ENCODE results near the gene CNTD1.
"Not testable (repeated sequence)": the region's sequence is repeated elsewhere in the genome, so short reads cannot be mapped to it uniquely, and the experiment has no call there.

CNTD1 gene

DNA sequence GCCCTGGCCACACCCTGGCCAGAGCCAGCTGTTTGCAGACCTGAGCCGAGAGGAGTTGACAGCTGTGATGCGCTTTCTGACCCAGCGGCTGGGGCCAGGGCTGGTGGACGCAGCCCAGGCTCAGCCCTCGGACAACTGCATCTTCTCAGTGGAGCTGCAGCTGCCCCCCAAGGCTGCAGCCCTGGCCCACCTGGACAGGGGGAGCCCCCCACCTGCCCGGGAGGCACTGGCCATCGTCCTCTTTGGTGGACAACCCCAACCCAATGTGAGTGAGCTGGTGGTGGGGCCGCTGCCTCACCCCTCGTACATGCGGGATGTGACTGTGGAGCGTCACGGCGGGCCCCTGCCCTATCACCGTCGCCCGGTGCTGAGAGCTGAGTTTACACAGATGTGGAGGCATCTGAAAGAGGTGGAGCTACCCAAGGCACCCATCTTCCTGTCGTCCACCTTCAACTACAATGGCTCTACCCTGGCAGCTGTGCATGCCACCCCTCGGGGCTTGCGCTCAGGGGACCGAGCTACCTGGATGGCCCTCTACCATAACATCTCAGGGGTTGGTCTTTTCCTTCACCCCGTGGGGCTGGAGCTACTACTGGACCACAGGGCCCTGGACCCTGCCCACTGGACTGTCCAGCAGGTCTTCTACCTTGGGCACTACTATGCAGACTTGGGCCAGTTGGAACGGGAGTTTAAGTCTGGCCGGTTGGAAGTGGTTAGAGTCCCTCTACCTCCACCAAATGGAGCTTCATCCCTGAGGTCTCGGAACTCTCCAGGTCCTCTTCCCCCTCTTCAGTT lies 46.3 kb downstream of the CNTD1 start:
- in situ Hi-C loops (cut with MboI; ENCODE audit: low sequenced_read_pairs) = loop anchor here (25.0 kb wide), 2 partner anchors 92 to 467 kb away; no protein-coding TSS in a partner anchor

GRCh38 chr17:42845556-42845917 lies 46.9 kb downstream of the CNTD1 start:
- in situ Hi-C loops (cut with MboI; ENCODE audit: low sequenced_read_pairs) = loop anchor here (25.0 kb wide), 2 partner anchors 92 to 467 kb away; no protein-coding TSS in a partner anchor

- in situ Hi-C loops (cut with MboI; ENCODE audit: low sequenced_read_pairs) = loop anchor here (25.0 kb wide), 2 partner anchors 91 to 466 kb away; no protein-coding TSS in a partner anchor
Measured at GRCh38 chr17:42845918-42846593, 47.4 kb downstream of the CNTD1 start.

GRCh38 chr17:42846594-42847280 lies 48.1 kb downstream of the CNTD1 start:
- in situ Hi-C loops (cut with MboI; ENCODE audit: low sequenced_read_pairs) = loop anchor here (25.0 kb wide), 2 partner anchors 91 to 466 kb away; no protein-coding TSS in a partner anchor

DNA sequence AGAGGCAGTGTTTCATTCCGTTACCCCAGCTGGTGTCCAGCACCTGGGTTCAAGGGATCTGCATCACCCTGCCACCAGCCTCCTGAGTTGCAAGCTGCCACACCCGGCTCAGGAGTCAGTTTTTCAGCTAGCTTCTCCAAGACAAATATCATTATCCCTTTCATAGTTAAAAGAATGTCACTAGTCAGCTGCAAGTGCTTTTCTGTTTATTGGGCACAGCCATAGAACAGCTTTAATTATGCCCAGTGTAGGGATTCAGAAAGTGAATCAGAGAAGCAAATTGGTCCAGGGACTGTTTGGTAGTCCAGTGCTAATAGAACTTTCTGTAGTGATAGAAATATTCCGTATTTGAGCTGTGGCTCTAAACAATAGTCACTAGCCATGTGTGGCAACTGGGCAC lies 49.4 kb downstream of the CNTD1 start:
- in situ Hi-C loops (cut with MboI; ENCODE audit: low sequenced_read_pairs) = loop anchor here (25.0 kb wide), 2 partner anchors 89 to 464 kb away; no protein-coding TSS in a partner anchor

GRCh38 chr17:42849031-42849430 lies 50.4 kb downstream of the CNTD1 start:
- in situ Hi-C loops (cut with MboI; ENCODE audit: low sequenced_read_pairs) = loop anchor here (25.0 kb wide), 2 partner anchors 88 to 463 kb away; no protein-coding TSS in a partner anchor

DNA sequence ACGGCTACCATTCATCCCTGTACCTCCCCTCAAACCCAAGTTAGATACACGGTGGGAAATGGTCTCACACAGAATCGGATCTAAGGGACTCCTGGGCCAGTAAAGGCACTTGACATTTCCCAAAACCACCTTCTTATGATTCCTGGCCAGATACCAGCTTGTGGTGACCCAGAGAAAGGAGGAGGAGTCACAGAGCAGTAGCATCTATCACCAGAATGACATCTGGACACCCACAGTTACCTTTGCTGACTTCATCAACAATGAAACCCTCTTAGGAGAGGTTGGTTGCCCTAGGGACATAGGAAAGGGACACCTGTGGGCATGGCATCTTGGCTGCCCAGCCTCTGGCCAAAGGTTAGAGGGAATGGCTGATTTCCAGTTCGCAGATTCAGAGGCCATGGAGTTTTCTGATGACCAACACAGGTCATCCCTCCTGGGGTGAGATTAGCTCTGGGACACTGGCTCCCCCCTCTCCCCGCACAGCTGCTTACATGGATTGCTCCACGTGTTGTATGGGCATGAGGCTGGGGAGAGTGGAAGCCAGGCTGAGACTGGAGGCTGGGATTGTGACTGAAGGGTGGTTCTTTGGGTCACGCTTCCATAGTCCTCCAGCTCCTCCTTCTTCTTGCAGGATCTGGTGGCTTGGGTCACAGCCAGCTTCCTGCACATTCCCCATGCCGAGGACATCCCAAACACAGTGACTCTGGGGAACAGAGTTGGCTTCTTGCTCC lies 51.0 kb downstream of the CNTD1 start:
- in situ Hi-C loops (cut with MboI; ENCODE audit: low sequenced_read_pairs) = loop anchor here (25.0 kb wide), 2 partner anchors 88 to 463 kb away; no protein-coding TSS in a partner anchor

DNA sequence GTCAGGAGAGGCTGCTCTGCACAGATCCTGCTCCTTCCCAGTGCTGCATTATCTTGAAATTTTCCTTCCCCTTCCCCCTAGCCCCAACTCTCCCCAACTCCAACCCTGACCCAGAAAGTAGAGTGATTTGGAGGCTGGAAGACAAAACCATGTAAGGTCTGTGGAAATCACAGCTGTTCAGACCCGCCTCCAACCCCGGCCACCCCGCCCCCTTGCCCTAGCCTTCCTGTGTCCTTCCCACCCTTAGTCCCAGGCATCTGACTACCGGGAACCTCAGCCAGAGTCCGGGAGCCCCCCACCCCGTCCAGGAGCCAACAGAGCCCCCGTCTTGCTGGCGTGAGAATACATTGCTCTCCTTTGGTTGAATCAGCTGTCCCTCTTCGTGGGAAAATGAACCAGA lies 52.3 kb downstream of the CNTD1 start, which contains the start of gene AOC3:
TSS of gene AOC3 (plus strand) at position 246 of the 400 bp plus-strand sequence. CDS start at position 391, 145 bp downstream.
- in situ Hi-C loops (cut with MboI; ENCODE audit: low sequenced_read_pairs) = no loop called here

DNA sequence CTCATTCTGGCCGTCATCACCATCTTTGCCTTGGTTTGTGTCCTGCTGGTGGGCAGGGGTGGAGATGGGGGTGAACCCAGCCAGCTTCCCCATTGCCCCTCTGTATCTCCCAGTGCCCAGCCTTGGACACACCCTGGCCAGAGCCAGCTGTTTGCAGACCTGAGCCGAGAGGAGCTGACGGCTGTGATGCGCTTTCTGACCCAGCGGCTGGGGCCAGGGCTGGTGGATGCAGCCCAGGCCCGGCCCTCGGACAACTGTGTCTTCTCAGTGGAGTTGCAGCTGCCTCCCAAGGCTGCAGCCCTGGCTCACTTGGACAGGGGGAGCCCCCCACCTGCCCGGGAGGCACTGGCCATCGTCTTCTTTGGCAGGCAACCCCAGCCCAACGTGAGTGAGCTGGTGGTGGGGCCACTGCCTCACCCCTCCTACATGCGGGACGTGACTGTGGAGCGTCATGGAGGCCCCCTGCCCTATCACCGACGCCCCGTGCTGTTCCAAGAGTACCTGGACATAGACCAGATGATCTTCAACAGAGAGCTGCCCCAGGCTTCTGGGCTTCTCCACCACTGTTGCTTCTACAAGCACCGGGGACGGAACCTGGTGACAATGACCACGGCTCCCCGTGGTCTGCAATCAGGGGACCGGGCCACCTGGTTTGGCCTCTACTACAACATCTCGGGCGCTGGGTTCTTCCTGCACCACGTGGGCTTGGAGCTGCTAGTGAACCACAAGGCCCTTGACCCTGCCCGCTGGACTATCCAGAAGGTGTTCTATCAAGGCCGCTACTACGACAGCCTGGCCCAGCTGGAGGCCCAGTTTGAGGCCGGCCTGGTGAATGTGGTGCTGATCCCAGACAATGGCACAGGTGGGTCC lies 52.9 kb downstream of the CNTD1 start:
- in situ Hi-C loops (cut with MboI; ENCODE audit: low sequenced_read_pairs) = not testable (repeated sequence)

DNA sequence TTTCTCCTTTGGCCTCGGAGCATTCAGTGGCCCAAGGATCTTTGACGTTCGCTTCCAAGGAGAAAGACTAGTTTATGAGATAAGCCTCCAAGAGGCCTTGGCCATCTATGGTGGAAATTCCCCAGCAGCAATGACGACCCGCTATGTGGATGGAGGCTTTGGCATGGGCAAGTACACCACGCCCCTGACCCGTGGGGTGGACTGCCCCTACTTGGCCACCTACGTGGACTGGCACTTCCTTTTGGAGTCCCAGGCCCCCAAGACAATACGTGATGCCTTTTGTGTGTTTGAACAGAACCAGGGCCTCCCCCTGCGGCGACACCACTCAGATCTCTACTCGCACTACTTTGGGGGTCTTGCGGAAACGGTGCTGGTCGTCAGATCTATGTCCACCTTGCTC lies 53.7 kb downstream of the CNTD1 start:
- in situ Hi-C loops (cut with MboI; ENCODE audit: low sequenced_read_pairs) = no loop called here

GRCh38 chr17:42853004-42853403 lies 54.3 kb downstream of the CNTD1 start:
- in situ Hi-C loops (cut with MboI; ENCODE audit: low sequenced_read_pairs) = no loop called here

DNA sequence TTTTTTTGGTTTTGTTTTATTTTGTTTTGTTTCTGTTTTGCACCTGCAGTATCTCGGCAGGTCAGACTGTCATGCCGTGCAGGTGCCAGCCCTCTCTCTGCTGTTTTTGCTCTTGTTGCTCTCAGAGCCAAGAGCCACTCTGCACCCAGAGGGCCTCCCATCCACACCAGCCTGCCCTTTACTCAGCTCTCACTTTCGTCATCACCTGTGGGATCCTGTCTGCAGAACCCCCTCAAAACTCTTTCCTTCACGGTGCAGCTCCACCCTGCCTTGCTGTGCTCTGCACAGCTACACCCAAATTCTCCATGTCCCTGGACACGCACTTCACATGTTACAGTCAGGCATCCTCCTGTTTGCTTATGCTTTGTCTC lies 54.9 kb downstream of the CNTD1 start:
- in situ Hi-C loops (cut with MboI; ENCODE audit: low sequenced_read_pairs) = no loop called here

GRCh38 chr17:42853968-42854790 lies 55.5 kb downstream of the CNTD1 start:
- in situ Hi-C loops (cut with MboI; ENCODE audit: low sequenced_read_pairs) = no loop called here

- in situ Hi-C loops (cut with MboI; ENCODE audit: low sequenced_read_pairs) = no loop called here
Measured at GRCh38 chr17:42855048-42855596, 56.5 kb downstream of the CNTD1 start.

DNA sequence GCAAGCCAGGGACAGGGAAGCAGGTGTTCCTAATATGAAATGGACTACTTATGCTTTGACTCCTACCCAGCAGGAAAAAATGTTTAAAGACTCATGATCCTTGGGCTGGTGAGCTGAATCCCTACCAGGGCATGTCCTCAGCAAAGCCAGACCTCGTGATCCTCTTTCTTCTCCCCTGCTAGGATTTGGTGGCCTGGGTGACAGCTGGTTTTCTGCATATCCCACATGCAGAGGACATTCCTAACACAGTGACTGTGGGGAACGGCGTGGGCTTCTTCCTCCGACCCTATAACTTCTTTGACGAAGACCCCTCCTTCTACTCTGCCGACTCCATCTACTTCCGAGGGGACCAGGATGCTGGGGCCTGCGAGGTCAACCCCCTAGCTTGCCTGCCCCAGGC lies 57.4 kb downstream of the CNTD1 start:
- in situ Hi-C loops (cut with MboI; ENCODE audit: low sequenced_read_pairs) = not testable (repeated sequence)

DNA sequence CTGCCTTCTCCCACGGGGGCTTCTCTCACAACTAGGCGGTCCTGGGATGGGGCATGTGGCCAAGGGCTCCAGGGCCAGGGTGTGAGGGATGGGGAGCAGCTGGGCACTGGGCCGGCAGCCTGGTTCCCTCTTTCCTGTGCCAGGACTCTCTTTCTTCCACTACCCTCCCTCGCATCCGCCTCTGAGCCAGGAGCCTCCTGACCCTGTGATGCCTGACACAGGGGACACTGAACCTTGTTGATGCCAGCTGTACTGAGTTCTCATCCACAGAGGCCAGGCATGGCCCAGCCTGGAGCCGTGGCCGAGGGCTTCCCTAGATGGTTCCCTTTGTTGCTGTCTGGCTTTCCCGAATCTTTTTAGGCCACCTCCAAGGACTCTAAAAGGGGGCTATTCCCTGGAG lies 57.9 kb downstream of the CNTD1 start:
- in situ Hi-C loops (cut with MboI; ENCODE audit: low sequenced_read_pairs) = not testable (repeated sequence)

DNA sequence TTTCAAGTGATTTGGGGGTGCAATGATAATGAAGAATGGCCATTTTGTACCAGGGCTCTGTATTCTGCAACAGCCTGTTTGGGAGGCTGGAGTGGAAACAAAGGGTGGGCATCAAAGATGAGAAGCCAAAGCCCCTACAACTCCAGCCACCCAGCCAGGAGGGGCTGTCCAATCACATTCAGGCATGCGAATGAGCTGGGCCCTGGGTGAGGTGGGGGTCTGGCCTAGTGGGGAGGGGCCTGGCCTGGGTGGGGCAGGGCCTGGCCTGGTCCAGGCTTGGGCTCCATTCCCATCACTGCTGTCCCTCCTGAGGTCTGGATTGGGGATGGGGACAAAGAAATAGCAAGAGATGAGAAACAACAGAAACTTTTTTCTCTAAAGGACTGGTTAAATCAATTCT lies 58.7 kb downstream of the CNTD1 start:
- in situ Hi-C loops (cut with MboI; ENCODE audit: low sequenced_read_pairs) = no loop called here
